Ishikawa (cell line): ENCODE measurements around the gene STX17.

ENCODE experiments used
- CEBPB ChIP-seq: IDR thresholded peaks from 2 replicates; pipeline ENCODE4 v1.6.1; 2012
- CREB1 ChIP-seq: IDR thresholded peaks from 2 replicates; pipeline ENCODE4 v1.6.1; 2012; ENCODE audit warnings: low read depth
- EGR1 ChIP-seq: IDR thresholded peaks from 2 replicates; pipeline ENCODE4 v1.6.1; 2012
- EP300 ChIP-seq: IDR thresholded peaks from 2 replicates; pipeline ENCODE4 v1.6.1; 2012; ENCODE audit warnings: borderline replicate concordance
- FOXM1 ChIP-seq: IDR thresholded peaks from 2 replicates; pipeline ENCODE4 v1.6.1; 2012; ENCODE audit warnings: low read depth, borderline replicate concordance
- MAX ChIP-seq: IDR thresholded peaks from 2 replicates; pipeline ENCODE4 v1.6.1; 2012
- NFIC ChIP-seq: IDR thresholded peaks from 2 replicates; pipeline ENCODE4 v1.6.1; 2012
- RAD21 ChIP-seq: IDR thresholded peaks from 2 replicates; pipeline ENCODE4 v1.6.1; 2012; ENCODE audit warnings: low read depth
- REST ChIP-seq: IDR thresholded peaks from 2 replicates; pipeline ENCODE4 v1.6.1; 2012; ENCODE audit warnings: low read depth, mild to moderate bottlenecking
- TAF1 ChIP-seq: IDR thresholded peaks from 2 replicates; pipeline ENCODE4 v1.6.1; 2012; ENCODE audit warnings: low read depth, mild to moderate bottlenecking
- TCF12 ChIP-seq: IDR thresholded peaks from 2 replicates; pipeline ENCODE4 v1.6.1; 2012; ENCODE audit warnings: low read depth
- TEAD4 ChIP-seq: IDR thresholded peaks from 2 replicates; pipeline ENCODE4 v1.6.1; 2012
- USF1 ChIP-seq: IDR thresholded peaks from 2 replicates; pipeline ENCODE4 v1.6.1; 2012
- YY1 ChIP-seq: IDR thresholded peaks from 2 replicates; pipeline ENCODE4 v1.6.1; 2012; ENCODE audit warnings: low read depth
- ZBTB7A ChIP-seq: IDR thresholded peaks from 2 replicates; pipeline ENCODE4 v1.6.1; 2012; ENCODE audit warnings: low read depth

The STX17 gene

GRCh38 chr9:100013573-100013972 is 107.1 kb downstream of the STX17 start:
- TF ChIP-seq ZBTB7A (no peak), EGR1 (no peak), EP300 (no peak), TAF1 (no peak), NFIC (no peak), YY1 (no peak), REST (no peak), CREB1 (no peak), TCF12 (no peak), USF1 (no peak), CEBPB (no peak), FOXM1 (no peak), MAX (no peak), RAD21 (no peak), TEAD4 (no peak)

GRCh38 chr9:100014846-100015245 is 108.4 kb downstream of the STX17 start:
- TF ChIP-seq ZBTB7A (no peak), TAF1 (no peak), MAX (no peak), YY1 (no peak), USF1 (no peak), RAD21 (no peak), CREB1 (no peak), EP300 (no peak)

- TF ChIP-seq YY1 (no peak), TCF12 (no peak), CEBPB (no peak), USF1 (no peak), RAD21 (no peak), FOXM1 (no peak), ZBTB7A (no peak), EGR1 (no peak), CREB1 (no peak), NFIC (no peak), TEAD4 (no peak), TAF1 (no peak), EP300 (no peak), REST (no peak), MAX (no peak)
Measured at GRCh38 chr9:100019541-100019940, 113.1 kb downstream of the STX17 start.
